ENCODE results near the gene NAPSA.
"Not testable (repeated sequence)": the region's sequence is repeated elsewhere in the genome, so short reads cannot be mapped to it uniquely, and the experiment has no call there.

The NAPSA gene

GRCh38 chr19:50365434-50366306, at the start of gene NAPSA:
Gene NAPSA (minus strand): TSS chr19:50365639. CDS start chr19:50365621, 18 bp downstream.
- no peak for DNase-seq

- DNase-seq, result no peak
These were observed 48.1 kb upstream of the NAPSA start for GRCh38 chr19:50413531-50413930.

DNA sequence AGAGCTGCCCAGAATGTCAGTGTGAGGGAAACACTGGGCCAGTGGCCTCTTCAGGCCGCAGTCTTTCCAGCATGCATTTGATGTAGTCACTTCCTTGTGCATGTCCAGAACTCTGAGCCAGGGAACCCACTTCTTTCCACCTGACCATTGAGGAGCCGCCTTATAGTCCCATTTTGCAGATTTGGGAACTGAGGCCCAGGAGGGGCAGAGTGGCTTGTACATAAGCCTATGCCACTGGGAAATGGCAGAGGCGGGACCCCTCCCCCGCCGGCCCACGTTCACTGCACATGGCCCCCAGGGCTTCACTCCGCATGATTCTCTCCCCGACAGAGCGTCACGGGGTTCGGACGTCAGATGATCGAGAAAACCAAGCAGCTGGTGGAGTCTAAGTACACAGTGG, 47.7 kb upstream of the NAPSA start:
- no peak for DNase-seq

DNA sequence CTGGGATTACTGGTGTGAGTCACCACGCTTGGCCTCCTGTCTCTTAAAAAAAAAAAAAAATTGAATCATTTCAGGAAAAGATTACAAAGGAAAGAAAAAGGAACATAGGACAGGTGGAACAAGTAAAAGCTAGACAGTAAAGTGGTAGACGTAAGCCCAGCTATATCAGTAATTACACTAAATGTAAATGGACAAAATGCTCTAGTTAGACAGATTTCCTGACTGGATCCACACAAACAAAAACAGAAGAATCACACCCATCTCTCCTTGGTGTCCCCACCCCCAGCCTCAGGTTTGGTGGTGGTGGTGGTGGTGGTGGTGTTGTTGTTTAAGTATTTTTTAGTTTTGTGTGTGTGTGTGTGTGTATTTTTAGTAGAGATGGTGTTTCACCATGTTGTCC, 47.0 kb upstream of the NAPSA start:
- no peak for DNase-seq

DNA sequence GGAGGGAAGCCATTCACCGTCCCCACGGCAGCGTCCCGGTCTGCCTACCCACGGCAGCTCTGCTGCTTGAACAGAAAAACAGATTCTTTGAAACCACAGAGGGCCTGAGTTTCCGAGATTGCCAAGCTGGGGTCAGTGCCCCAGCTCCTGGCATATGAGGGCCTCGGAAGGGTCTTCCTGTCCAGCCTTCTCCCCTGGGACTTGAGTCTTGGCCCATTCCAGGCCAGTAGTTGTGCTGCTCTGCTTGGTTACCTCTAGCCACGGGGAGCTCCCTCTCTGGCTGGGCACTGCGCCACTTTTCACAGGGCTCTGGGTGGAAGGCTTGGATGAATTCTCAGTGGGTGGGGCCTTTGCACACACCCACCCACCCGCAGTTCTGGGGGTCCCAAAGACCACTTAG, 44.7 kb upstream of the NAPSA start:
- DNase-seq, result no peak

- DNase-seq, result no peak
These were observed 43.9 kb upstream of the NAPSA start for GRCh38 chr19:50409347-50409746.

DNA sequence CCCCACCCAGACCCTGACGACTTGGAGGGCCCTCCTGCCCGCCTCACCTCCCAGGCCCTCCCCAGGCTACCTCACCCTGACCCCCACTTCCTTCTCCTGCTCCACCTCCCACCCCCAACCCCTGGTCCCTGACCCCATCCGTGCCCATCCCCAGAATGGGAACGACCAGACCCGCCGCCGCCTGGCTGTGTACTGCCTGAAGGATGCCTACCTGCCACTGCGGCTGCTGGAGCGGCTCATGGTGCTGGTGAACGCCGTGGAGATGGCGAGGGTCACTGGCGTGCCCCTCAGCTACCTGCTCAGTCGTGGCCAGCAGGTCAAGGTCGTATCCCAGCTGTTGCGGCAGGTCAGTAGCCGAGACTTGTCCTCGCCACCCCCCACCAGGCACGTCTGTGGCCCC, 41.4 kb upstream of the NAPSA start:
- no peak for DNase-seq

GRCh38 chr19:50406156-50406820, 40.8 kb upstream of the NAPSA start:
- no peak for DNase-seq

DNA sequence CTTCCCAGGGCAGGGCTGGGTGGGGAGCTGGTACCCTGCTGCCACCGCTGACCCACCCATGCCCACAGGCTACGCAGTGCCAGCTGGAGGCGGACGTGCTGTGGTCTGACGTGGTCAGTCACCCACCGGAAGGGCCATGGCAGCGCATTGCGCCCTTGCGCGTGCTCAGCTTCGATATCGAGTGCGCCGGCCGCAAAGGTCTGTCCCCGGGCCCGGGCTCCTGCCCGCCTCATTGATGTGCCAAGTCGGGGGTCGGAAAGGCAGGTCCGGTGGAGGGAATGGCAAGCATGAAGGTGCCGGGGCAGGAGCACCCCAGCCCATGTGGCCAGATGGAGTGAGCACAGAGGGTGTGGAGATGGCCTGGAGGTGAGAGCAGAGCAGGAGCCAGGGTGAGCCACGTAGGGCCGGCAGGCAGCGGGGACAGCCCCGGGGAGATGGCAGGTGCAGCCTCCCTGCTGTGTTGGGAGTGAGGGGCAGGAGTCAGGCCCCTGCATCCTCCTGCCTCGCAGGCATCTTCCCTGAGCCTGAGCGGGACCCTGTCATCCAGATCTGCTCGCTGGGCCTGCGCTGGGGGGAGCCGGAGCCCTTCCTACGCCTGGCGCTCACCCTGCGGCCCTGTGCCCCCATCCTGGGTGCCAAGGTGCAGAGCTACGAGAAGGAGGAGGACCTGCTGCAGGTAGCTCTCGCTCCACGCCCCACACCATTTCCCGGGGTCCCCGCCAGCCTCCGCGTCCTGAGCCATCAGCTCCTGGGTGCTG, 37.3 kb upstream of the NAPSA start:
- no peak for DNase-seq

- DNase-seq, result no peak
These were observed 36.4 kb upstream of the NAPSA start for GRCh38 chr19:50401605-50402450.

- DNase-seq, result no peak
These were observed 33.9 kb upstream of the NAPSA start for GRCh38 chr19:50399368-50399745.

DNA sequence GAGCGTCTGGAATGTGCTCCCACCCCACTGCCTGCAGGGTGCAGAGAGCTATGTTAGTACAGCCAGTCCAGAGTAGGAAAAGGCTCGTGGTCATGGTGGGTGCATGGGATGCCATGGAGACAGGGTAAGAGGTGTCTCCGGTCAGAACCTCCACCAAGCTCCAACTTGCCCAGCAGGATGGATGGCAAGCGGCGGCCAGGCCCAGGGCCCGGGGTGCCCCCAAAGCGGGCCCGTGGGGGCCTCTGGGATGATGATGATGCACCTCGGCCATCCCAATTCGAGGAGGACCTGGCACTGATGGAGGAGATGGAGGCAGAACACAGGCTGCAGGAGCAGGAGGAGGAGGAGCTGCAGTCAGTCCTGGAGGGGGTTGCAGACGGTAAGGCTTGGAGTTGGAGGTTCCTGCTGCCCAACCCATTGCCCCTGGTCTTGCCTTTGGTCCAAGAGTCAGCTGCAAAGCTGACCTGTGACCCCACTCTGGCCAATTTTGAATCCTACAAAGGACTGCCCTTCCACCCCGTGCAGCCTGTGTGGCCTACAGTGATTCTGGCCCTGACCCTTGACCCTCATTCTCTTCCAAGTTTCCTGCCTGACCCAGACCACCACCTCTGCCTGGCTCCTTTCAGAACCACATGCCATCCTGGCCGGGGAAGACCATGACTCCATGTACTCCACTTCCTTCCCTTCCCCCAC, 33.4 kb upstream of the NAPSA start:
- no peak for DNase-seq

GRCh38 chr19:50394017-50394416, 28.6 kb upstream of the NAPSA start:
- no peak for DNase-seq

DNA sequence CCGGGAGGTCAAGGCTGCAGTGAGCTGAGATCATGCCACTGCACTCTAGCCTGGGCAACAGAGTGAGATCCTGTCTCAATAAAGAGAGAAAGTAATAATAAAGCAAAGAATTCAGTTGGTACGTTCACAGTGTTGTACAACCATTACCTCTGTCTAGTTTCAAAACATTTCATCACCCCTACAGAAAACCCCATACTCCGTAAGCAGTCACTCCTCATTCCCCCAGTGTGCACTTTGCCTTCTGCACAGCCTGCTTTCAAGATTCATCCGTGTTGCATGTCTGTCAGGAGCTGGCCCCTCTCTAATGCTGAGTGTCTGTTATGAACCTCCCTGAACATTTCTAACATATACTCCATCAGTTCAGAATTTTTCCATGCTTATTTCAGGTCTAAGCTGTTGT, 28.1 kb upstream of the NAPSA start:
- no peak for DNase-seq

DNA sequence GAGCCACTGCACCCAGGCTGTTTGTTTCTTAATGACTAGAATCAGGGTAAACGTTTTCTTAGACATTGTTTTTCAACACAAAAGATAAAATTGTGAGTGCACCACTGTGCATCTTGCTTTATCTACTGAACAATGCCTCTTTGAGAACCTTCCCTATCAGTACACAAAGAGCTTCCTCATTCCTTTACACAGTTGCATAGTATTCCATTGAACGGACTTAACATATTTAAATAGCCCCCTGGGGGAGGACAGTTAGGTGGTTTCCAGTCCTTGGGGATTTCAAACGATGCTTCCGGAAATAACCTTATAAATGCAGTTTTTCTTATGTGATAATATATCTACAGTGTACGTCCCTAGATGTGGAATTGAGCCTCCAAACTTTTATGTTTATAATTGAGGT, 27.3 kb upstream of the NAPSA start:
- DNase-seq, result no peak

DNA sequence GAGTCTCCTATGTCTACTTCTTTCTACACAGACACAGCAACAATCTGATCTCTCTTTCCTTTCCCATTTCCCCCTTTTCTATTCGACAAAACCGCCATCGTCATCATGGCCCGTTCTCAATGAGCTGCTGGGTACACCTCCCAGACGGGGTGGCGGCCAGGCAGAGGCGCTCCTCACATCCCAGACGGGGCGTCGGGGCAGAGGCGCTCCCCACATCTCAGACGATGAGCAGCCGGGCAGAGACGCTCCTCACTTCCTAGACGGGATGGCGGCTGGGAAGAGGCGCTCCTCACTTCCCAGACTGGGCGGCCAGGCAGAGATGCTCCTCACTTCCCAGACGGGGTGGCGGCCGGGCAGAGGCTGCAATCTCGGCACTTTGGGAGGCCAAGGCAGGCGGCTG, 25.5 kb upstream of the NAPSA start:
- DNase-seq, result not testable (repeated sequence)

- DNase-seq, result not testable (repeated sequence)
These were observed 24.9 kb upstream of the NAPSA start for GRCh38 chr19:50390295-50390694.

DNA sequence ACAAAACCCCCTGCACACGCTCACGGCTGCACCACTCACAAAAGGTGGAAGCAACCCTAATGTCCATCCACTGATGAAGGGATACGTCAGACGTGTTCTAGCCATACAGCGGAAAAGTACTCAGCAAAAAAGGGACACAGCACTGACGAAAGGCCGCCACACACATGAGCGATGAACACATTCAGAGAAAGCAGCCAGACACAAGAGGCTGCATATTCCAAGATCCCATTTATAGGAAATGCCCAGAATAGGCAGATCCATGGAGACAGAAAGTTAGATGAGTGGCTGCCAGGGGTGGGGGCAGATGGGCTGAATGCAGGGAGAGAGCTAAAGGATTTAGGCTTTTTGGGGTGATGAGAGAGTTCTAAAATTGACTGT, 22.4 kb upstream of the NAPSA start:
- no peak for DNase-seq

GRCh38 chr19:50387176-50387867, 21.9 kb upstream of the NAPSA start:
- DNase-seq, result no peak

GRCh38 chr19:50384685-50385535, 19.5 kb upstream of the NAPSA start:
- DNase-seq, result no peak
